H9 (cell line): Measurements from ENCODE around the gene ANKRD12. TPM values are rescaled to one million over a fixed set of nuclear protein-coding genes. Genes with fewer than 3 reads are reported as not detected.

Experiments
- DNase-seq: peaks from one replicate; pipeline ENCODE4 v3.0.0-alpha.2; 2017
- H2AFZ ChIP-seq: one replicate; pipeline ENCODE4 v1.6.1; 2013; ENCODE audit warnings: mild to moderate bottlenecking, low read length, control low read depth, moderate library complexity
- H2AK5ac ChIP-seq: 2 replicates; pipeline ENCODE4 v1.6.1; 2013; ENCODE audit warnings: low read length, control low read depth, mixed read lengths; ENCODE audit not compliant: insufficient read length
- H2BK120ac ChIP-seq: one replicate; pipeline ENCODE4 v1.6.1; 2013; ENCODE audit warnings: low read depth, mild to moderate bottlenecking, low read length, control low read depth, inconsistent platforms; ENCODE audit not compliant: poor library complexity, severe bottlenecking
- H2BK12ac ChIP-seq: 2 replicates; pipeline ENCODE4 v1.6.1; 2013; ENCODE audit warnings: low read length, control low read depth, mixed read lengths, low read depth; ENCODE audit not compliant: insufficient read length
- H2BK15ac ChIP-seq: 2 replicates; pipeline ENCODE4 v1.6.1; 2013; ENCODE audit warnings: low read depth, low read length, control low read depth
- H2BK20ac ChIP-seq: one replicate; pipeline ENCODE4 v1.6.1; 2013; ENCODE audit warnings: low read depth, mild to moderate bottlenecking, low read length, control low read depth, inconsistent platforms; ENCODE audit not compliant: poor library complexity, severe bottlenecking
- H2BK5ac ChIP-seq: 2 replicates; pipeline ENCODE4 v1.6.1; 2013; ENCODE audit warnings: low read length, control low read depth, mixed read lengths; ENCODE audit not compliant: insufficient read length
- H3K14ac ChIP-seq: 2 replicates; pipeline ENCODE4 v1.6.1; 2013; ENCODE audit warnings: low read length, control low read depth; ENCODE audit not compliant: insufficient read depth
- H3K18ac ChIP-seq: 2 replicates; pipeline ENCODE4 v1.6.1; 2013; ENCODE audit warnings: low read depth, mild to moderate bottlenecking, mixed read lengths, low read length, control low read depth; ENCODE audit not compliant: insufficient read length
- H3K23ac ChIP-seq: 2 replicates; pipeline ENCODE4 v1.6.1; 2013; ENCODE audit warnings: low read length, control low read depth, mixed read lengths, low read depth; ENCODE audit not compliant: insufficient read length
- H3K23me2 ChIP-seq: 2 replicates; pipeline ENCODE4 v1.6.1; 2013; ENCODE audit warnings: low read depth, mild to moderate bottlenecking, mixed read lengths, low read length, control low read depth; ENCODE audit not compliant: insufficient read length, poor library complexity, severe bottlenecking
- H3K27ac ChIP-seq: 2 replicates; pipeline ENCODE4 v1.5.1; 2013; ENCODE audit warnings: low read length, control low read depth, mixed read lengths, low read depth; ENCODE audit not compliant: insufficient read length
- H3K27me3 ChIP-seq: 2 replicates; pipeline ENCODE4 v1.6.1; 2013; ENCODE audit warnings: low read length, control low read depth, inconsistent platforms; ENCODE audit not compliant: insufficient read depth
- H3K4ac ChIP-seq: 2 replicates; pipeline ENCODE4 v1.6.1; 2013; ENCODE audit warnings: low read depth, mild to moderate bottlenecking, control low read depth, inconsistent platforms, low read length, moderate library complexity
- H3K4me1 ChIP-seq: 2 replicates; pipeline ENCODE4 v1.6.1; 2013; ENCODE audit warnings: low read length, control low read depth, inconsistent platforms; ENCODE audit not compliant: insufficient read depth
- H3K4me2 ChIP-seq: 2 replicates; pipeline ENCODE4 v1.6.1; 2013; ENCODE audit warnings: low read length, control low read depth, mixed read lengths; ENCODE audit not compliant: insufficient read length, insufficient read depth
- H3K56ac ChIP-seq: 2 replicates; pipeline ENCODE4 v1.6.1; 2013; ENCODE audit warnings: low read depth, mild to moderate bottlenecking, mixed read lengths, low read length, control low read depth; ENCODE audit not compliant: insufficient read length
- H3K79me1 ChIP-seq: 2 replicates; pipeline ENCODE4 v1.6.1; 2013; ENCODE audit warnings: low read depth, mild to moderate bottlenecking, moderate library complexity, low read length, control low read depth, inconsistent platforms; ENCODE audit not compliant: insufficient read depth, poor library complexity, severe bottlenecking
- H3K79me2 ChIP-seq: 2 replicates; pipeline ENCODE4 v1.6.1; 2013; ENCODE audit warnings: low read length, control low read depth, inconsistent platforms; ENCODE audit not compliant: insufficient read depth
- H3K9ac ChIP-seq: 2 replicates; pipeline ENCODE4 v1.6.1; 2013; ENCODE audit warnings: low read length, control low read depth, mixed read lengths; ENCODE audit not compliant: insufficient read length; ENCODE audit errors: extremely low read depth
- H3K9me3 ChIP-seq: one replicate; pipeline ENCODE4 v1.6.1; 2013; ENCODE audit warnings: low read depth, low read length, inconsistent platforms; ENCODE audit not compliant: control insufficient read depth
- H3T11ph ChIP-seq: one replicate; pipeline ENCODE4 v1.6.1; 2013; ENCODE audit warnings: mild to moderate bottlenecking, low read length, control low read depth, inconsistent platforms
- H4K20me1 ChIP-seq: one replicate; pipeline ENCODE4 v1.6.1; 2013; ENCODE audit not compliant: control insufficient read depth, insufficient read length, insufficient read depth
- H4K5ac ChIP-seq: 2 replicates; pipeline ENCODE4 v1.6.1; 2013; ENCODE audit warnings: low read depth, mild to moderate bottlenecking, mixed read lengths, low read length, control low read depth; ENCODE audit not compliant: insufficient read length
- H4K8ac ChIP-seq: replicated peaks from 2 replicates; pipeline ENCODE4 v1.6.1; 2013; ENCODE audit warnings: low read length, control low read depth, mixed read lengths, low read depth; ENCODE audit not compliant: insufficient read length
- H4K91ac ChIP-seq: 2 replicates; pipeline ENCODE4 v1.6.1; 2013; ENCODE audit warnings: low read depth, mild to moderate bottlenecking, moderate library complexity, mixed read lengths, low read length, control low read depth; ENCODE audit not compliant: insufficient read length
- H3K27ac Mint-ChIP-seq, 3 experiments: 2 replicates in 2 of 3; 3 replicates in 1 of 3; pipeline ENCODE4 v1.8.0; 2020 to 2021; ENCODE audit warnings: mixed read lengths in 3 of 3, mild to moderate bottlenecking in 1 of 3, moderate library complexity in 1 of 3
- H3K27me3 Mint-ChIP-seq: 2 replicates; pipeline ENCODE4 v1.8.0; 2021; ENCODE audit warnings: low read depth, mild to moderate bottlenecking, moderate library complexity, mixed read lengths
- H3K36me3 Mint-ChIP-seq, 3 experiments: 2 replicates in 2 of 3; 3 replicates in 1 of 3; pipeline ENCODE4 v1.8.0; 2020 to 2021; ENCODE audit warnings: low read depth in 3 of 3, mixed read lengths in 3 of 3; ENCODE audit not compliant: insufficient read depth in 1 of 3
- H3K4me1 Mint-ChIP-seq, 2 experiments: 2 replicates each; pipeline ENCODE4 v1.8.0; 2020; ENCODE audit warnings: mixed read lengths in 2 of 2
- H3K4me3 Mint-ChIP-seq, 2 experiments: 2 replicates in 1 of 2; 3 replicates in 1 of 2; pipeline ENCODE4 v1.8.0; 2020 to 2021; ENCODE audit warnings: mild to moderate bottlenecking in 2 of 2, mixed read lengths in 2 of 2, moderate library complexity in 1 of 2
- H3K9me3 Mint-ChIP-seq, 2 experiments: 2 replicates in 1 of 2; 3 replicates in 1 of 2; pipeline ENCODE4 v1.8.0; 2020; ENCODE audit warnings: mild to moderate bottlenecking in 2 of 2, mixed read lengths in 2 of 2, moderate library complexity in 1 of 2
- WGBS: extraction: QIAGEN DNeasy Blood & Tissue Kit; methylation state at CpG from one replicate; pipeline ENCODE4 v1.1.7; 2013; ENCODE audit warnings: missing lambda C conversion rate, low lambda C conversion rate, mixed read lengths; ENCODE audit not compliant: insufficient read length; ENCODE audit errors: extremely low coverage; 5-methylcytosine and 5-hydroxymethylcytosine counted together
- long read RNA-seq: library from polyadenylated mRNA; unstranded; transcript quantifications from one replicate; pipeline ENCODE4 v2.0.0, GENCODE V29; 2020
- total RNA-seq: library from RNA; stranded (reverse); gene quantifications from 2 replicates; pipeline ENCODE4 v1.2.1, GENCODE V29; 2021
- TF ChIP-seq, protein P1 (sequence below): fragments of 200-600 bp; sonication (generic); conservative IDR thresholded peaks from 3 replicates; pipeline ENCODE4 v1.8.0; 2021; ENCODE audit warnings: antibody characterized with exemption, mild to moderate bottlenecking

The ANKRD12 gene
- total RNA-seq: 36.0 and 38.9 TPM in 2 replicates
- long read RNA-seq, partial matches to known transcripts: 101 of 306 reads
- long read RNA-seq, other reads (novel, unspliced or antisense): 205 of 306 reads

DNA sequence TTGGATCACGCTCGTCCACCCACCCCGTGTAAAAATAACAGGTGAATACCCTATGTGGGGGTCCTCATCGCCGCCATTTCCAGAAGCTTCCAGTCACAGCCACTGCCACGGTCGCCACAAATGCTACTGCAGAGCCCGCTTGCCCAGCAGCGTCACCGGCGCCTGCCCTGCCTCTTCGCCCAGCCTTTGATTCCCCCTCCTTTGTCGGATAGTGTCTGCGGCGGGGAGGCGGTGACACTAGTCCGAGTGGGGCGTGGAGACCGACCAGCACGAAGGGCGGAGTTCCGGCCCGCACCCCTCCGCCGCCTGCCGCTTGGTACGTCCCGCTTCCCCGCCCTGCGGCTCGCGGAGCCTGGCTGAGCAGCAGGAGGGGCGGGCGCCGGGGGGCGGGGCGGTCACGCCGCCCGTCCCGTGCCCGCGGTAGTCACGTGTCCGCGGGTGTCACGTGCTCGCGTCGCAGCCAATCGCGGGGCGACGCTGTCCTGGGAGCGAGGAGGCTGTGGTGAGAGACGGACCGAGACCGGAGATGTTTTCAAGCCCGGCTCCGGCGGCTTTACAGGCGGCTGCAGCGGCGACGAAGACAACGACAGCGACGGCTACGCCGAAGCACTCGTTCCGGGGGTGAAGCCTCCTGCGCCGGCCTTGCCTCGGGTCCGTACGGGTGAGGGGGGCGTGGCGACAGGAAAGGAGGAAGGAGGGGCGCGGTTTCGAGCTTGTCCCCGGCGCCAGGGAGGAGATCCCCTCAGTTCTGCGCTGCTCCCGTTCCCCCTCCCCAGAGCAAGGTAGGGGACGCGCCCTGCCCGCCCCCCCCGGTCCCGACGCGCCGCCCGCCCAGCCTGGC, at the start of gene ANKRD12:
Gene ANKRD12, plus strand, starts transcription at position 467 of the 841 bp plus-strand sequence. CDS start 45,652 bp downstream, outside the sequence.
- Mint-ChIP-seq H3K9me3 (no peaks in the 10 kb centered on the region), H3K36me3 (peaks cover 11 to 29% (median 28%) of the 10 kb centered on the region in 3 experiments), H3K4me3 (peak within 1 kb of the TSS; percentile 94 to 96), H3K27ac (peak within 1 kb of the TSS; percentile 99; a peak in 6 of 7 replicates), H3K27me3 (no peaks in the 10 kb centered on the region), H3K4me1 (peaks cover 37 to 39% of the 10 kb centered on the region in 2 experiments)
- no peaks in the 10 kb centered on the region for H3K4me1 ChIP-seq
- WGBS: no CpG with 5 or more reads among the region's 95 CpGs
- 0 out of 2 replicates have a peak, but pooled peaks cover 7% of the 10 kb centered on the region for H3K79me2 ChIP-seq
- no peak within 1 kb of the TSS for H4K91ac ChIP-seq
- H3K27ac ChIP-seq: peak within 1 kb of the TSS; percentile 14
- no peaks in the 10 kb centered on the region for H3K9me3 ChIP-seq
- H4K8ac ChIP-seq: no peak within 1 kb of the TSS
- H2AK5ac ChIP-seq: no peak within 1 kb of the TSS
- peak; percentile 96 for DNase-seq
- H3K18ac ChIP-seq: peak within 1 kb of the TSS; percentile 94
- no peak within 1 kb of the TSS for H2BK12ac ChIP-seq
- no peak within 1 kb of the TSS for H2BK120ac ChIP-seq
- no peak within 1 kb of the TSS for H3T11ph ChIP-seq
- H3K27me3 ChIP-seq: no peaks in the 10 kb centered on the region
- H3K14ac ChIP-seq: peak within 1 kb of the TSS; percentile 94
- no peak within 1 kb of the TSS for H2BK5ac ChIP-seq
- H4K20me1 ChIP-seq: peaks cover 3% of the 10 kb centered on the region
- H3K79me1 ChIP-seq: peaks cover 6% of the 10 kb centered on the region
- TF ChIP-seq, protein P1, sequence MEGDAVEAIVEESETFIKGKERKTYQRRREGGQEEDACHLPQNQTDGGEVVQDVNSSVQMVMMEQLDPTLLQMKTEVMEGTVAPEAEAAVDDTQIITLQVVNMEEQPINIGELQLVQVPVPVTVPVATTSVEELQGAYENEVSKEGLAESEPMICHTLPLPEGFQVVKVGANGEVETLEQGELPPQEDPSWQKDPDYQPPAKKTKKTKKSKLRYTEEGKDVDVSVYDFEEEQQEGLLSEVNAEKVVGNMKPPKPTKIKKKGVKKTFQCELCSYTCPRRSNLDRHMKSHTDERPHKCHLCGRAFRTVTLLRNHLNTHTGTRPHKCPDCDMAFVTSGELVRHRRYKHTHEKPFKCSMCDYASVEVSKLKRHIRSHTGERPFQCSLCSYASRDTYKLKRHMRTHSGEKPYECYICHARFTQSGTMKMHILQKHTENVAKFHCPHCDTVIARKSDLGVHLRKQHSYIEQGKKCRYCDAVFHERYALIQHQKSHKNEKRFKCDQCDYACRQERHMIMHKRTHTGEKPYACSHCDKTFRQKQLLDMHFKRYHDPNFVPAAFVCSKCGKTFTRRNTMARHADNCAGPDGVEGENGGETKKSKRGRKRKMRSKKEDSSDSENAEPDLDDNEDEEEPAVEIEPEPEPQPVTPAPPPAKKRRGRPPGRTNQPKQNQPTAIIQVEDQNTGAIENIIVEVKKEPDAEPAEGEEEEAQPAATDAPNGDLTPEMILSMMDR: no peak
- no peak within 1 kb of the TSS for H2AFZ ChIP-seq
- H2BK20ac ChIP-seq: no peak within 1 kb of the TSS
- H4K5ac ChIP-seq: no peak within 1 kb of the TSS
- no peak within 1 kb of the TSS for H3K56ac ChIP-seq
- H2BK15ac ChIP-seq: no peak within 1 kb of the TSS
- peak within 1 kb of the TSS; percentile 99 for H3K4me2 ChIP-seq
- no peak within 1 kb of the TSS for H3K4ac ChIP-seq
- peak within 1 kb of the TSS; percentile 85 for H3K23ac ChIP-seq
- H3K23me2 ChIP-seq: peaks cover 9% of the 10 kb centered on the region
- peak within 1 kb of the TSS; percentile 94 for H3K9ac ChIP-seq
